Progenitor cell of endocrine pancreas (in vitro differentiated cells): ENCODE results near the gene EEIG1. TPM values are rescaled to one million over a fixed set of nuclear protein-coding genes. Genes with fewer than 3 reads are reported as not detected.
A peak's percentile ranks its signal among the peaks of the same experiment; 100 is the strongest.

Source experiments
- DNase-seq: peaks from one replicate; pipeline ENCODE4 v3.0.0; 2021; ENCODE audit warnings: low spot score; ENCODE audit not compliant: unreplicated experiment
- H3K27ac Mint-ChIP-seq: 2 replicates; pipeline ENCODE4 v1.8.0; 2021; ENCODE audit warnings: mild to moderate bottlenecking, moderate library complexity, mixed read lengths
- H3K27me3 Mint-ChIP-seq: 2 replicates; pipeline ENCODE4 v1.8.0; 2021; ENCODE audit warnings: mixed read lengths
- H3K36me3 Mint-ChIP-seq: 2 replicates; pipeline ENCODE4 v1.8.0; 2022; ENCODE audit warnings: mixed read lengths; ENCODE audit not compliant: insufficient read depth
- H3K4me1 Mint-ChIP-seq: 2 replicates; pipeline ENCODE4 v1.8.0; 2021; ENCODE audit warnings: low read depth, mixed read lengths
- H3K4me3 Mint-ChIP-seq: 2 replicates; pipeline ENCODE4 v1.8.0; 2021; ENCODE audit warnings: low read depth, mild to moderate bottlenecking, moderate library complexity, mixed read lengths
- H3K9me3 Mint-ChIP-seq: 2 replicates; pipeline ENCODE4 v1.8.0; 2021; ENCODE audit warnings: low read depth, mixed read lengths
- CTCF ChIP-seq: fragments of 200-600 bp; sonication (generic); IDR thresholded peaks from one replicate; pipeline ENCODE4 v1.5.0; 2021; ENCODE audit warnings: antibody characterized with exemption, mild to moderate bottlenecking; ENCODE audit not compliant: unreplicated experiment
- total RNA-seq: library from RNA; stranded (reverse); gene quantifications from 2 replicates; pipeline ENCODE4 v1.2.1, GENCODE V29; 2021

The EEIG1 gene
- total RNA-seq, 1 donor from 2014 or later = 48.2 TPM

GRCh38 chr9:127990554-127990953 lies 9.8 kb upstream of the EEIG1 start:
- no peaks in the 10 kb centered on the region for H3K9me3 Mint-ChIP-seq
- H3K4me3 Mint-ChIP-seq = no peak overlapping the region
- H3K36me3 Mint-ChIP-seq = no peaks in the 10 kb centered on the region
- H3K27me3 Mint-ChIP-seq = no peaks in the 10 kb centered on the region
- no peak for TF ChIP-seq CTCF
- H3K27ac Mint-ChIP-seq = no peak overlapping the region
- H3K4me1 Mint-ChIP-seq = peaks cover 14% of the 10 kb centered on the region
- DNase-seq = no peak

- no peaks in the 10 kb centered on the region for H3K36me3 Mint-ChIP-seq
- H3K4me3 Mint-ChIP-seq = no peak overlapping the region
- TF ChIP-seq CTCF = no peak
- H3K27me3 Mint-ChIP-seq = no peaks in the 10 kb centered on the region
- H3K27ac Mint-ChIP-seq = no peak overlapping the region
- H3K9me3 Mint-ChIP-seq = no peaks in the 10 kb centered on the region
- H3K4me1 Mint-ChIP-seq = peaks cover 15% of the 10 kb centered on the region
- DNase-seq = no peak
These were observed 8.3 kb upstream of the EEIG1 start for GRCh38 chr9:127989094-127989493.

- Mint-ChIP-seq H3K36me3 (no peaks in the 10 kb centered on the region), H3K9me3 (no peaks in the 10 kb centered on the region), H3K27me3 (no peaks in the 10 kb centered on the region), H3K4me3 (no peak overlapping the region), H3K4me1 (peaks cover 20% of the 10 kb centered on the region), H3K27ac (peak overlapping the region; percentile 91)
- DNase-seq = no peak
- no peak for TF ChIP-seq CTCF
These were observed 6.4 kb upstream of the EEIG1 start for GRCh38 chr9:127987103-127987614.

- Mint-ChIP-seq H3K27me3 (no peaks in the 10 kb centered on the region), H3K27ac (no peak overlapping the region), H3K4me3 (no peak overlapping the region), H3K36me3 (no peaks in the 10 kb centered on the region), H3K9me3 (no peaks in the 10 kb centered on the region), H3K4me1 (peaks cover 26% of the 10 kb centered on the region)
- no peak for DNase-seq
- no peak for TF ChIP-seq CTCF
These were observed 4.2 kb upstream of the EEIG1 start for GRCh38 chr9:127985011-127985410.

GRCh38 chr9:127983847-127984289 lies 3.1 kb upstream of the EEIG1 start:
- no peaks in the 10 kb centered on the region for H3K27me3 Mint-ChIP-seq
- H3K4me3 Mint-ChIP-seq = no peak overlapping the region
- H3K4me1 Mint-ChIP-seq = peaks cover 28% of the 10 kb centered on the region
- H3K36me3 Mint-ChIP-seq = no peaks in the 10 kb centered on the region
- no peak overlapping the region for H3K27ac Mint-ChIP-seq
- DNase-seq = no peak
- no peaks in the 10 kb centered on the region for H3K9me3 Mint-ChIP-seq
- no peak for TF ChIP-seq CTCF
